NT2/D1 (cell line): Measurements from ENCODE around the gene OR52I2.

ENCODE experiments used
- YY1 ChIP-seq: IDR thresholded peaks from 2 replicates; pipeline ENCODE4 v1.6.1; 2011; ENCODE audit not compliant: insufficient read length, insufficient read depth
- ZNF274 ChIP-seq: IDR thresholded peaks from 2 replicates; pipeline ENCODE4 v1.6.1; 2011; ENCODE audit warnings: mild to moderate bottlenecking, low read depth, low read length

DNA sequence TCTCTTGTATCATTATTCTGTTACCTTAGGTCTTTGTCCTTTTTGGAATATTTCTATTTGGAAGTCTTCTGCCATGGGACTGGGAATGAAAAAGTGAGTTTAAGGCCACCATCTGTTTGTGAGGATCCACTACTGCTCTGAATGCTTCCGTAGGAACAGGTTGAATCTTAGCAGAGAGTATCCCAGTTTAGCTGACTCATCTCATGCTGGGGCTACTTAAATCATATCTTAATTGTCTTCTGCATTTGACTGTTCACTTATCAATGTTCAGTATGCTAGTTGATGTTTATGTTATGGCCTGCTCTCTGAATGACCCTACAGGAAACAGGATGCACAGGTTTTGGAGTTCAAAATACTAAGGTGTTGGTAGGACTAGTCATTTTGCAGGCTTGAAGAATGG is 1.4 kb upstream of the OR52I2 start:
- TF ChIP-seq ZNF274 = no peak
- TF ChIP-seq YY1 = no peak
